ENCODE results near the gene GTF2H3.

GTF2H3 gene

GRCh38 chr12:123643911-123644310 is 10.3 kb downstream of the GTF2H3 start:
- Histone ChIP-seq H3K4me1 (ENCODE audit: control insufficient read depth in 5 of 5, insufficient read depth in 5 of 5, low read length in 5 of 5) (peaks cover 0 to 13% (median 0%) of the 10 kb centered on the region in 5 donors), H3K27me3 (ENCODE audit: control insufficient read depth in 5 of 5, insufficient read depth in 4 of 5, low read length in 5 of 5) (no peaks in the 10 kb centered on the region), H3K4me3 (ENCODE audit: low read depth in 1 of 5, low read length in 5 of 5) (no peak overlapping the region), H3K36me3 (ENCODE audit: control insufficient read depth in 5 of 5, insufficient read depth in 5 of 5, low read length in 5 of 5) (peaks cover 10 to 47% (median 24%) of the 10 kb centered on the region in 5 donors), H3K9me3 (ENCODE audit: control insufficient read depth in 5 of 5, low read length in 5 of 5) (no peaks in the 10 kb centered on the region), H3K9ac (ENCODE audit: low read length in 5 of 5) (no peak overlapping the region), H3K27ac (ENCODE audit: low read depth, low read length) (no peak overlapping the region)

GRCh38 chr12:123645380-123645779 is 11.8 kb downstream of the GTF2H3 start:
- peaks cover 10 to 54% (median 30%) of the 10 kb centered on the region in 5 donors for H3K36me3 ChIP-seq (ENCODE audit: control insufficient read depth in 5 of 5, insufficient read depth in 5 of 5, low read length in 5 of 5)
- H3K9ac ChIP-seq (ENCODE audit: low read length in 5 of 5): no peak overlapping the region

GRCh38 chr12:123645878-123646277 is 12.2 kb downstream of the GTF2H3 start:
- Histone ChIP-seq H3K27ac (ENCODE audit: low read depth, low read length) (no peak overlapping the region), H3K9me3 (ENCODE audit: control insufficient read depth in 5 of 5, low read length in 5 of 5) (no peaks in the 10 kb centered on the region), H3K4me1 (ENCODE audit: control insufficient read depth in 5 of 5, insufficient read depth in 5 of 5, low read length in 5 of 5) (peaks cover 0 to 13% (median 0%) of the 10 kb centered on the region in 5 donors), H3K4me3 (ENCODE audit: low read depth in 1 of 5, low read length in 5 of 5) (no peak overlapping the region), H3K36me3 (ENCODE audit: control insufficient read depth in 5 of 5, insufficient read depth in 5 of 5, low read length in 5 of 5) (peaks cover 10 to 54% (median 32%) of the 10 kb centered on the region in 5 donors), H3K27me3 (ENCODE audit: control insufficient read depth in 5 of 5, insufficient read depth in 4 of 5, low read length in 5 of 5) (no peaks in the 10 kb centered on the region), H3K9ac (ENCODE audit: low read length in 5 of 5) (no peak overlapping the region)

More at GRCh38 chr12:123645380-123645779, 11.8 kb downstream of the GTF2H3 start:
- Histone ChIP-seq H3K27me3 (ENCODE audit: control insufficient read depth in 5 of 5, insufficient read depth in 4 of 5, low read length in 5 of 5) (no peaks in the 10 kb centered on the region), H3K27ac (ENCODE audit: low read depth, low read length) (no peak overlapping the region), H3K4me3 (ENCODE audit: low read depth in 1 of 5, low read length in 5 of 5) (no peak overlapping the region), H3K4me1 (ENCODE audit: control insufficient read depth in 5 of 5, insufficient read depth in 5 of 5, low read length in 5 of 5) (peaks cover 0 to 13% (median 0%) of the 10 kb centered on the region in 5 donors), H3K9me3 (ENCODE audit: control insufficient read depth in 5 of 5, low read length in 5 of 5) (no peaks in the 10 kb centered on the region)

GRCh38 chr12:123648401-123648800 is 14.8 kb downstream of the GTF2H3 start:
- no peaks in the 10 kb centered on the region for H3K27me3 ChIP-seq (ENCODE audit: control insufficient read depth in 5 of 5, insufficient read depth in 4 of 5, low read length in 5 of 5)
- H3K9ac ChIP-seq (ENCODE audit: low read length in 5 of 5): no peak overlapping the region
- peaks cover 10 to 48% (median 39%) of the 10 kb centered on the region in 5 donors for H3K36me3 ChIP-seq (ENCODE audit: control insufficient read depth in 5 of 5, insufficient read depth in 5 of 5, low read length in 5 of 5)
- no peaks in the 10 kb centered on the region for H3K9me3 ChIP-seq (ENCODE audit: control insufficient read depth in 5 of 5, low read length in 5 of 5)
- H3K4me1 ChIP-seq (ENCODE audit: control insufficient read depth in 5 of 5, insufficient read depth in 5 of 5, low read length in 5 of 5): peaks cover 0 to 13% (median 0%) of the 10 kb centered on the region in 5 donors
- no peak overlapping the region for H3K27ac ChIP-seq (ENCODE audit: low read depth, low read length)
- H3K4me3 ChIP-seq (ENCODE audit: low read depth in 1 of 5, low read length in 5 of 5): no peak overlapping the region

- Histone ChIP-seq H3K4me1 (ENCODE audit: control insufficient read depth in 5 of 5, insufficient read depth in 5 of 5, low read length in 5 of 5) (no peaks in the 10 kb centered on the region), H3K9ac (ENCODE audit: low read length in 5 of 5) (no peak overlapping the region), H3K9me3 (ENCODE audit: control insufficient read depth in 5 of 5, low read length in 5 of 5) (no peaks in the 10 kb centered on the region), H3K4me3 (ENCODE audit: low read depth in 1 of 5, low read length in 5 of 5) (no peak overlapping the region), H3K36me3 (ENCODE audit: control insufficient read depth in 5 of 5, insufficient read depth in 5 of 5, low read length in 5 of 5) (peaks cover 8 to 52% (median 44%) of the 10 kb centered on the region in 5 donors), H3K27ac (ENCODE audit: low read depth, low read length) (no peak overlapping the region), H3K27me3 (ENCODE audit: control insufficient read depth in 5 of 5, insufficient read depth in 4 of 5, low read length in 5 of 5) (no peaks in the 10 kb centered on the region)
Measured at GRCh38 chr12:123654129-123654701, 20.6 kb downstream of the GTF2H3 start.

GRCh38 chr12:123655420-123655819 is 21.8 kb downstream of the GTF2H3 start:
- H3K9ac ChIP-seq (ENCODE audit: low read length in 5 of 5): no peak overlapping the region
- H3K4me1 ChIP-seq (ENCODE audit: control insufficient read depth in 5 of 5, insufficient read depth in 5 of 5, low read length in 5 of 5): no peaks in the 10 kb centered on the region
- no peak overlapping the region for H3K27ac ChIP-seq (ENCODE audit: low read depth, low read length)
- no peaks in the 10 kb centered on the region for H3K9me3 ChIP-seq (ENCODE audit: control insufficient read depth in 5 of 5, low read length in 5 of 5)
- no peaks in the 10 kb centered on the region for H3K27me3 ChIP-seq (ENCODE audit: control insufficient read depth in 5 of 5, insufficient read depth in 4 of 5, low read length in 5 of 5)
- peaks cover 13 to 49% (median 47%) of the 10 kb centered on the region in 5 donors for H3K36me3 ChIP-seq (ENCODE audit: control insufficient read depth in 5 of 5, insufficient read depth in 5 of 5, low read length in 5 of 5)
- H3K4me3 ChIP-seq (ENCODE audit: low read depth in 1 of 5, low read length in 5 of 5): no peak overlapping the region

GRCh38 chr12:123656392-123656791 is 22.8 kb downstream of the GTF2H3 start:
- peaks cover 16 to 49% (median 41%) of the 10 kb centered on the region in 5 donors for H3K36me3 ChIP-seq (ENCODE audit: control insufficient read depth in 5 of 5, insufficient read depth in 5 of 5, low read length in 5 of 5)
- H3K4me3 ChIP-seq (ENCODE audit: low read depth in 1 of 5, low read length in 5 of 5): no peak overlapping the region
- H3K9ac ChIP-seq (ENCODE audit: low read length in 5 of 5): no peak overlapping the region
- H3K9me3 ChIP-seq (ENCODE audit: control insufficient read depth in 5 of 5, low read length in 5 of 5): no peaks in the 10 kb centered on the region
- no peak overlapping the region for H3K27ac ChIP-seq (ENCODE audit: low read depth, low read length)
- no peaks in the 10 kb centered on the region for H3K27me3 ChIP-seq (ENCODE audit: control insufficient read depth in 5 of 5, insufficient read depth in 4 of 5, low read length in 5 of 5)
- H3K4me1 ChIP-seq (ENCODE audit: control insufficient read depth in 5 of 5, insufficient read depth in 5 of 5, low read length in 5 of 5): no peaks in the 10 kb centered on the region

GRCh38 chr12:123657211-123657610 is 23.6 kb downstream of the GTF2H3 start:
- no peaks in the 10 kb centered on the region for H3K4me1 ChIP-seq (ENCODE audit: control insufficient read depth in 5 of 5, insufficient read depth in 5 of 5, low read length in 5 of 5)
- H3K36me3 ChIP-seq (ENCODE audit: control insufficient read depth in 5 of 5, insufficient read depth in 5 of 5, low read length in 5 of 5): peaks cover 16 to 45% (median 36%) of the 10 kb centered on the region in 5 donors
- H3K9ac ChIP-seq (ENCODE audit: low read length in 5 of 5): no peak overlapping the region
- no peaks in the 10 kb centered on the region for H3K27me3 ChIP-seq (ENCODE audit: control insufficient read depth in 5 of 5, insufficient read depth in 4 of 5, low read length in 5 of 5)
- no peak overlapping the region for H3K27ac ChIP-seq (ENCODE audit: low read depth, low read length)
- H3K9me3 ChIP-seq (ENCODE audit: control insufficient read depth in 5 of 5, low read length in 5 of 5): no peaks in the 10 kb centered on the region
- no peak overlapping the region for H3K4me3 ChIP-seq (ENCODE audit: low read depth in 1 of 5, low read length in 5 of 5)

- Histone ChIP-seq H3K36me3 (ENCODE audit: control insufficient read depth in 5 of 5, insufficient read depth in 5 of 5, low read length in 5 of 5) (peaks cover 16 to 41% (median 32%) of the 10 kb centered on the region in 5 donors), H3K4me3 (ENCODE audit: low read depth in 1 of 5, low read length in 5 of 5) (no peak overlapping the region), H3K4me1 (ENCODE audit: control insufficient read depth in 5 of 5, insufficient read depth in 5 of 5, low read length in 5 of 5) (no peaks in the 10 kb centered on the region), H3K27ac (ENCODE audit: low read depth, low read length) (peak overlapping the region; percentile 30), H3K9ac (ENCODE audit: low read length in 5 of 5) (peak overlapping the region in 2 of 5 donors; percentile 5 to 42), H3K9me3 (ENCODE audit: control insufficient read depth in 5 of 5, low read length in 5 of 5) (no peaks in the 10 kb centered on the region), H3K27me3 (ENCODE audit: control insufficient read depth in 5 of 5, insufficient read depth in 4 of 5, low read length in 5 of 5) (no peaks in the 10 kb centered on the region)
Measured at GRCh38 chr12:123659996-123660727, 26.5 kb downstream of the GTF2H3 start.

GRCh38 chr12:123667771-123668170 is 34.1 kb downstream of the GTF2H3 start:
- H3K4me3 ChIP-seq (ENCODE audit: low read depth in 1 of 5, low read length in 5 of 5): no peak overlapping the region
- H3K9me3 ChIP-seq (ENCODE audit: control insufficient read depth in 5 of 5, low read length in 5 of 5): no peaks in the 10 kb centered on the region
- peaks cover 0 to 6% (median 3%) of the 10 kb centered on the region in 5 donors for H3K36me3 ChIP-seq (ENCODE audit: control insufficient read depth in 5 of 5, insufficient read depth in 5 of 5, low read length in 5 of 5)
- H3K4me1 ChIP-seq (ENCODE audit: control insufficient read depth in 5 of 5, insufficient read depth in 5 of 5, low read length in 5 of 5): peaks cover 5 to 15% (median 14%) of the 10 kb centered on the region in 5 donors
- H3K9ac ChIP-seq (ENCODE audit: low read length in 5 of 5): no peak overlapping the region
- no peak overlapping the region for H3K27ac ChIP-seq (ENCODE audit: low read depth, low read length)
- no peaks in the 10 kb centered on the region for H3K27me3 ChIP-seq (ENCODE audit: control insufficient read depth in 5 of 5, insufficient read depth in 4 of 5, low read length in 5 of 5)

Measured in subcutaneous abdominal adipose tissue (tissue), 5 donors.